ENCODE results near the gene ABHD17C. TPM values are rescaled to one million over a fixed set of nuclear protein-coding genes. Genes with fewer than 3 reads are reported as not detected.

ABHD17C gene
- total RNA-seq, 4 donors from 2014 or later: 41.0 to 96.0 (median 72.5) TPM

GRCh38 chr15:80730387-80730786 lies 35.3 kb downstream of the ABHD17C start:
- Histone ChIP-seq H3K36me3 (peaks cover 0 to 3% (median 0%) of the 10 kb centered on the region in 4 donors), H3K4me3 (no peak overlapping the region), H3K4me1 (peaks cover 0 to 4% (median 2%) of the 10 kb centered on the region in 4 donors), H3K27me3 (no peaks in the 10 kb centered on the region), H3K9me3 (no peaks in the 10 kb centered on the region), H3K27ac (no peak overlapping the region)
- in situ Hi-C loops (cut with MboI; ENCODE audit: low pct_ligation_motif_present in 1 of 4, low pct_unique_long_range_greater_than_20kb in 1 of 4, low sequenced_read_pairs in 3 of 4) (no loop called here), intact Hi-C loops (cut with DNase I; ENCODE audit: low total_unique reads) (no loop called here)
- WGBS, 2 donors (ENCODE audit: low coverage in 1 of 2): 83 to 88% methylated on average over 7 of the region's 7 CpGs
- TF ChIP-seq POLR2AphosphoS5 (IDR thresholded peaks at IDR 0.05): no peak
- no peak for TF ChIP-seq EP300 (IDR thresholded peaks at IDR 0.05; ENCODE audit: low read depth)
- no peak for TF ChIP-seq POLR2A (IDR thresholded peaks at IDR 0.05)
- TF ChIP-seq CTCF (IDR thresholded peaks at IDR 0.05): no peak
- DNase-seq: no peak

GRCh38 chr15:80730926-80731325 lies 35.8 kb downstream of the ABHD17C start:
- Histone ChIP-seq H3K9me3 (no peaks in the 10 kb centered on the region), H3K27me3 (no peaks in the 10 kb centered on the region), H3K27ac (no peak overlapping the region), H3K36me3 (peaks cover 0 to 3% (median 0%) of the 10 kb centered on the region in 4 donors), H3K4me3 (no peak overlapping the region), H3K4me1 (peaks cover 0 to 4% (median 2%) of the 10 kb centered on the region in 4 donors)
- TF ChIP-seq POLR2AphosphoS5 (IDR thresholded peaks at IDR 0.05) (no peak), CTCF (IDR thresholded peaks at IDR 0.05) (no peak), POLR2A (IDR thresholded peaks at IDR 0.05) (no peak), EP300 (IDR thresholded peaks at IDR 0.05; ENCODE audit: low read depth) (no peak)
- no peak for DNase-seq
- in situ Hi-C loops (cut with MboI; ENCODE audit: low pct_ligation_motif_present in 1 of 4, low pct_unique_long_range_greater_than_20kb in 1 of 4, low sequenced_read_pairs in 3 of 4) (no loop called here), intact Hi-C loops (cut with DNase I; ENCODE audit: low total_unique reads) (no loop called here)
- WGBS, 2 donors (ENCODE audit: low coverage in 1 of 2): 72 to 100% methylated on average over 1 to 6 of the region's 6 CpGs

- H3K27me3 ChIP-seq: no peaks in the 10 kb centered on the region
- H3K36me3 ChIP-seq: peaks cover 0 to 3% (median 0%) of the 10 kb centered on the region in 4 donors
- DNase-seq: no peak
- no peak for TF ChIP-seq POLR2AphosphoS5 (IDR thresholded peaks at IDR 0.05)
- no peak for TF ChIP-seq CTCF (IDR thresholded peaks at IDR 0.05)
- TF ChIP-seq POLR2A (IDR thresholded peaks at IDR 0.05): no peak
- TF ChIP-seq EP300 (IDR thresholded peaks at IDR 0.05; ENCODE audit: low read depth): no peak
- intact Hi-C loops (cut with DNase I; ENCODE audit: low total_unique reads) (no loop called here), in situ Hi-C loops (cut with MboI; ENCODE audit: low pct_ligation_motif_present in 1 of 4, low pct_unique_long_range_greater_than_20kb in 1 of 4, low sequenced_read_pairs in 3 of 4) (no loop called here)
- H3K4me1 ChIP-seq: peaks cover 0 to 11% (median 2%) of the 10 kb centered on the region in 4 donors
- H3K9me3 ChIP-seq: no peaks in the 10 kb centered on the region
- H3K4me3 ChIP-seq: no peak overlapping the region
- whole genome bisulfite sequencing, 2 donors (ENCODE audit: low coverage in 1 of 2): 60 to 69% methylated on average over 1 to 6 of the region's 6 CpGs
- no peak overlapping the region for H3K27ac ChIP-seq
Measured at GRCh38 chr15:80732167-80732566, 37.1 kb downstream of the ABHD17C start.

- H3K4me3 ChIP-seq: no peak overlapping the region
- H3K27ac ChIP-seq: no peak overlapping the region
- no peak for TF ChIP-seq CTCF (IDR thresholded peaks at IDR 0.05)
- no peak for TF ChIP-seq POLR2A (IDR thresholded peaks at IDR 0.05)
- TF ChIP-seq EP300 (IDR thresholded peaks at IDR 0.05; ENCODE audit: low read depth): no peak
- no peak for TF ChIP-seq POLR2AphosphoS5 (IDR thresholded peaks at IDR 0.05)
- 84 to 100% methylated on average over 2 to 5 of the region's 5 CpGs for WGBS, 2 donors (ENCODE audit: low coverage in 1 of 2)
- peaks cover 0 to 11% (median 2%) of the 10 kb centered on the region in 4 donors for H3K4me1 ChIP-seq
- no peak for DNase-seq
- intact Hi-C loops (cut with DNase I; ENCODE audit: low total_unique reads): no loop called here
- H3K9me3 ChIP-seq: no peaks in the 10 kb centered on the region
- peaks cover 0 to 3% (median 0%) of the 10 kb centered on the region in 4 donors for H3K36me3 ChIP-seq
- in situ Hi-C loops (cut with MboI; ENCODE audit: low pct_ligation_motif_present in 1 of 4, low pct_unique_long_range_greater_than_20kb in 1 of 4, low sequenced_read_pairs in 3 of 4): no loop called here
- H3K27me3 ChIP-seq: no peaks in the 10 kb centered on the region
Measured at GRCh38 chr15:80732818-80733217, 37.7 kb downstream of the ABHD17C start.

Measured in transverse colon (tissue), 4 donors.